GM19468 (cell line): ENCODE results near the gene OR13C9.
"Not testable (repeated sequence)": the region's sequence is repeated elsewhere in the genome, so short reads cannot be mapped to it uniquely, and the experiment has no call there.

ENCODE experiments used
- ATAC-seq: cut with Tn5 transposase; IDR thresholded peaks from one replicate; pipeline ENCODE4 v1.9.1; 2021; ENCODE audit warnings: mild to moderate bottlenecking, moderate library complexity, moderate number of reproducible peaks; ENCODE audit not compliant: unreplicated experiment; ENCODE audit errors: extremely low read depth

Gene OR13C9

DNA sequence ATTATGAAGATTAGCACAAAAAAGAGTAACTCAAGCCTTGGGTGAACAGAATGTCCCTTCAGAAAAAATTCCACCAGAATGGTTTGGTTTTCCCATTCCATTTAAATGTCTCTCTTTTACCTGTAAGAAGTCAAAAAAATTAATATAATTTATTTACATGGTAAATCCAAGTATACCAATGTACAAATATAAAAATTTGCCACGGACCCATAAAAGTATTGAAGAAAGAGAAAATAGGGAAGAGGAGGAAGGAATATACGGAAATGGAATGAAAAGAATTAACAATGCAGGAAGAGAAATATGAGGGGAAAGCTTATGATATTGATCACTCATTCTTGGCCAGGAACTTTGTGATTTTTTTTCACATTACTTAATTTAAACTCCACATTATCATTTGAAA, at the start of gene OR13C9:
TSS of gene OR13C9 (minus strand) at position 101 of the 400 bp plus-strand sequence. CDS start at position 101, 0 bp downstream.
- no peak for ATAC-seq

DNA sequence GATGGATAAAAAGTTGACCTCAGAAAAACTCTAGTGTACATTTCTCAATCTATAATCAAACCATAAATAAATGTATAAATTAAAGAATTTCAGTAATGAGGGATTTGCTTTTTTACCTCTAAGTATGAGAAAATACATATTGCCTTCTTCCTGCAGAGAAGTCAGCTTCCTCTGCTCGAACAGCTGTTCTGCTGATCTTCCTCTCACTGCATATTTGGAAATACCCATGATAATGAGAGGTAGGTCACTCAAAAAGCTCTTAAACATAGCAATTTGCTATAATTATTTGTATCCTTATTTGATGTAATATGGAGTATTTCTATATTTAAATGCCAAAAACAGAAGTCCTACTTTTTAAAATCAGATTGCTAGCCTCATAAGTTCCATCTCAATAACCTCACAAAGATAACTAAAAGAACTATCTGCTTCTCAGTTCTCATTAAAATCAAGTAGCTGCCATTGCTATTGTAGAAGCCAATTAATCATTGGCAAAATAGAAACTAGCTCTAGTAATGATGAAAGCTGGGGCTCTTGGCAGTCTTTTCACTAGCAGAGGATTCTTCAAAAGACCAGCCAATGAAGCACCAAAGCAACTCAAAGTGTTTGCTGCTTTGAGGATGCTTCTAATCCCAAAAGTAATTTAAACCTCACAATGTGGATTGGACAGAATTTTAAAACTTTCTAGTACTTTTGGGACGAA, 40.6 kb upstream of the OR13C9 start:
- ATAC-seq = no peak

- ATAC-seq = no peak
These were observed 17.5 kb upstream of the OR13C9 start for GRCh38 chr9:104635456-104635855.

- ATAC-seq = no peak
These were observed 16.0 kb upstream of the OR13C9 start for GRCh38 chr9:104633976-104634520.

- not testable (repeated sequence) for ATAC-seq
These were observed 8.0 kb upstream of the OR13C9 start for GRCh38 chr9:104625964-104626363.

DNA sequence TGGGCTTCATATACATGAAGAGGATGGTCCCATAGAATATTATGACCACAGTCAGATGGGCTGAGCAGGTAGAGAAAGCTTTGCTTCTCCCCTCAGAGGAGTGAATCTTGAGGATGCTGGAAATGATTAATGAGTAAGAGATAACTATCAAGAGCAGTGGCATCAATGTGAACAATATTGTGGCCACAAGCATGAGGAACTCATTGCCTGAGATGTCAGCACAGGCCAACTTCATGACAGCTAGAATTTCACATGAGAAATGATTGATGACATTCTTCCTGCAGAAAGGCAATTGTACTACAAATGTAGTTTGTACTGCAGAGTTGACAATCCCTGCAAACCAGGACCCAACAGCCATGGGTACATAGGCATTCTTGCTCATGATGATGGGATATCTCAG, 586 bp downstream of the OR13C9 start:
- ATAC-seq = no peak

DNA sequence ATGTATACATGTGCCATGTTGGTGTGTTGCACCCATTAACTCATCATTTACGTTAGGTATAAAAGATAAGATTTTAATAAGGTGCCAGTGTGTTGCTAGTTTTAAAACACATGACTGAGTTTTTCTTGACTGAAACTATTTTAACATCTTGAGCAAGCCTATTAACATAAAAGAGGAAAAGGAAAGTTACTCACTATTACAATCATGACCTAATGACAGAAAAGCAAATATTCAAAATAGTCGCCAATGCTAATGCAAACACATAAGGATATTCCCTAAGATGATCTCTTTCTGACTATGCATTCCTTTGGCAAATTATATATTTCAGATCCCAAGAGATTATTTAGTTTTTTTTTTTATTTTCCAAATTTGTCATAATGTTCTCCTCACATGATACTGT, 6.8 kb downstream of the OR13C9 start:
- ATAC-seq = no peak

- no peak for ATAC-seq
These were observed 9.7 kb downstream of the OR13C9 start for GRCh38 chr9:104608336-104608735.

GRCh38 chr9:104606152-104606551, 11.9 kb downstream of the OR13C9 start:
- ATAC-seq = no peak

- not testable (repeated sequence) for ATAC-seq
These were observed 12.5 kb downstream of the OR13C9 start, which contains the start of gene OR13C2 for GRCh38 chr9:104605527-104605926. OR13C2 (minus strand) TSS chr9:104605627; CDS start chr9:104605627, 0 bp downstream.

DNA sequence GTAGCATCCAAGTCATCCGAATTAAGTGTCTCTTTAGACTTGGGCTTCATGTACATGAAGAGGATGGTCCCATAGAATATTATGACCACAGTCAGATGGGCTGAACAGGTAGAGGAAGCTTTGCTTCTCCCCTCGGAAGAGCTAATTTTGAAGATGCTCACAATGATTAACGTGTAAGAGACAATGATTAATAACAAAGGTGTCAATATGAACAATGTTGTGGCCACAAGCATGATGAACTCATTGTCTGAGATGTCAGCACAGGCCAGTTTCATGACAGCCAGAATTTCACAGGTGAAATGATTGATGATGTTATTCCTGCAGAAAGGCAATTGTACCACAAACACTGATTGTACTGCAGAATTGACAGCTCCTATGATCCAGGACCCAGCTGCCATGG, 13.2 kb downstream of the OR13C9 start:
- no peak for ATAC-seq

DNA sequence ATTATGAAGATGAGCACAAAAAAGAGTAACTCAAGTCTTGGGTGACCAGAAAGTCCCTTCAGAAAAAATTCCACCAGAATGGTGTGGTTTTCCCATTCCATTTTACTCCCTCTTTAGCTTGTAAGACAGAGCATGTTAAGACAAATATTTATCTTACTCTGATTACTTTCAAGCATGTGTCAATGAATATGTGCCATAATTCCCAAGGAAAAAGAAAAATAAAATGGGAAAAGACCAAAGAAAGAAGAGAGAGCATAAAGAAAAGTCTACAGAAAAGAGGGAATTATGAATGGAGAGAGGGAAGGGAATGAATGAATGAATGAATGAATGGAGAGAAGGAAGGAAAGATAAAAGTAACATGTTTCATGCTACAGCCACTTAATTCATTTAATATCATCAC, 18.7 kb downstream of the OR13C9 start, which contains the start of gene OR13C5:
TSS of gene OR13C5 (minus strand) at position 101 of the 400 bp plus-strand sequence. CDS start at position 101, 0 bp downstream.
- ATAC-seq = not testable (repeated sequence)

- ATAC-seq = not testable (repeated sequence)
These were observed 19.3 kb downstream of the OR13C9 start for GRCh38 chr9:104598749-104599148.

- no peak for ATAC-seq
These were observed 28.4 kb downstream of the OR13C9 start for GRCh38 chr9:104589626-104590025.

DNA sequence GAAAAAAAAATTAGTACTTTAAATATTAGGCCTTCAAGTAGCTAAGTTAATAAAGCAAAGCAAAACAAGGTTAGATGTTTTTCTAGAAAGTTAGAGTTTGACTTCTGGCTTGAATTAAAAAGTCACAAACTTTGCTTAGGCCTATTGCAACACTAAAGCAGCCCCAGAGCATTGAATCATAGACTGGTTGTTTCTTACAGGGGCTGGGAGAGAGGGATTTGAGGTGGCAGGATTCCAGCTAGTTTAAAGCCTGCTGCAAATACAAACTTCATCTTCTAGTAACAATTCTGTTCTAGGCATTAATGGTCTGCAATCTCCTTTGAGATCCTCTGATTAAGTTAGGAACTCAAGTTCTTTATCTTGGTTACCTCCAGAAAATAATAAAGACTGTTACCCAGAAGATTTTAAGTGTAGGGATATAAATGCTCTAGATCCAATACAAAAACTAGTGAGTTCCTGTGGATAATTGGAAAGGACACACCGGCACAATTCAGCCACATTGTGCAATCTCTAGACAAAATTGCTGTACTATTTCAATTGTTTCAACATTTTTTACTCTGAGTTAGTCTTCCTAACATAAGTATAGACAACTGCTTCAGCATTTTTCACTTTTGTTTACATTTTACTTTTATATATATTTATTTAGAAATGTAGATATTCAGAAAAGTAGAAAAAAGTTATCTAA, 31.4 kb downstream of the OR13C9 start:
- ATAC-seq = no peak

GRCh38 chr9:104580562-104580961, 37.4 kb downstream of the OR13C9 start:
- no peak for ATAC-seq

DNA sequence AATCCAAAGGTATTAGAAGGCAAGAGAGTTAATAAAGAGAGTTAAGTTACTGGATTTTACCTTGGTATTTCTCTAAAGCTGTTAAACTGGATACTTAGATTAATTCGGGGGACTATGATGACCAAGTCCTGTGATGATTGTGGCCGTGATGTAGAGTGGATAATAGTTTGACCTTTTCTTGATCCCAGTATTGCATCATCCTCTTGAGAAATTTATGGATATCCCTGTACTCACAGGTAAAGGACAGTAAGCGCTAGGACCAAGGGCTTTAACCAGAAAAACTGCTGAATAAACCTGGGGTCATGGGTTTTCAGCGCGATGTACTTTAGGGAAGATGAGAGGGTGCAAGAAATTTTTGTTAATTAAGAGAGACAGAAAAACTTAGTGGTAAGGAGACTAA, 40.7 kb downstream of the OR13C9 start:
- no peak for ATAC-seq

GRCh38 chr9:104575456-104575855, 42.5 kb downstream of the OR13C9 start:
- no peak for ATAC-seq

GRCh38 chr9:104572612-104573011, 45.4 kb downstream of the OR13C9 start:
- no peak for ATAC-seq

GRCh38 chr9:104568868-104569267, 49.1 kb downstream of the OR13C9 start, which contains the start of gene OR13C8:
OR13C8 (plus strand) TSS chr9:104569168; CDS start chr9:104569168, 0 bp downstream.
- ATAC-seq = no peak
